22Rv1 (cell line): ENCODE results near the gene PGAM2.

Experiments
- ZFX ChIP-seq: fragments of 450-650 bp; IDR thresholded peaks from 2 replicates; pipeline ENCODE4 v1.6.1; 2017; ENCODE audit warnings: antibody characterized with exemption, borderline replicate concordance
- TF ChIP-seq, protein P1 (sequence below): fragments of 450-650 bp; IDR thresholded peaks from 2 replicates; pipeline ENCODE4 v1.5.1; 2017; ENCODE audit warnings: mild to moderate bottlenecking

DNA sequence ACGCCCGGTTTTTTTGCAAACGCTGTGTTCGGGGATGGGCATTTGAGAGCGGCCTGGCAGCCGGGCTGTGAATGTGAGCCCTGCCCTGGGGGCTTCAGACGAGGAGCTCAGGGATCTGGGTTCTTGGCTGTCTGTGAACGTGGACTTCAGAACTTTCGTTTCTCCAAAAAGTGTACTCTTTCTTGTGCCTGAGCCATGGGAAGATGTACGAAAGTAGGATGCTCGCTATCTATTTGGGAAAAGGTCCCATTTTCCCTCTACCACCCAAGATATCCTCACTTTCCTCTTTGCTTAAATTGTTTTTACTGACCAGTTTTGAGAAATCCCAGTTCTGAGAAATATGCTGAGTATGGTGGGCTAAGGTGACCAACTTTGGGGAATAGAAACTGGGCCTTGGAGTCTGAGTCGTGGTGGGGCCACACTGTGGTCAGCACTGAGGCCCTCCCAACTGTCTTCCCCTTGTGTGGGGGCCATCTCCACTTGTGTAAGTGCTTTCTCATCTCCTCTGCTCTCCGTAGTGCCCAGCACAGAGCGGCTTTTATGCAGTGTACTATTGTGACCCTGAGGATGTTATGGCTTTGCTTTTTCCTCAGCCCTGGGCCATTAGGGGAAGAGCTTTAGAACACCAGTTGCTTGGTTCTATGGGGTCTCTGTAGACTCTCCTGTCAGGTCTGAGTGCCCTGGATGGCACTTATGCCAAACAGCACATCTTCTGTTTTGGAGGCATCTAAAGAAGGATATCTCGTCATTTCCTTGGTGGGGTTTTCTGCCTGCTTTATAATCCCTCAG is 19.9 kb downstream of the PGAM2 start:
- TF ChIP-seq, protein P1, sequence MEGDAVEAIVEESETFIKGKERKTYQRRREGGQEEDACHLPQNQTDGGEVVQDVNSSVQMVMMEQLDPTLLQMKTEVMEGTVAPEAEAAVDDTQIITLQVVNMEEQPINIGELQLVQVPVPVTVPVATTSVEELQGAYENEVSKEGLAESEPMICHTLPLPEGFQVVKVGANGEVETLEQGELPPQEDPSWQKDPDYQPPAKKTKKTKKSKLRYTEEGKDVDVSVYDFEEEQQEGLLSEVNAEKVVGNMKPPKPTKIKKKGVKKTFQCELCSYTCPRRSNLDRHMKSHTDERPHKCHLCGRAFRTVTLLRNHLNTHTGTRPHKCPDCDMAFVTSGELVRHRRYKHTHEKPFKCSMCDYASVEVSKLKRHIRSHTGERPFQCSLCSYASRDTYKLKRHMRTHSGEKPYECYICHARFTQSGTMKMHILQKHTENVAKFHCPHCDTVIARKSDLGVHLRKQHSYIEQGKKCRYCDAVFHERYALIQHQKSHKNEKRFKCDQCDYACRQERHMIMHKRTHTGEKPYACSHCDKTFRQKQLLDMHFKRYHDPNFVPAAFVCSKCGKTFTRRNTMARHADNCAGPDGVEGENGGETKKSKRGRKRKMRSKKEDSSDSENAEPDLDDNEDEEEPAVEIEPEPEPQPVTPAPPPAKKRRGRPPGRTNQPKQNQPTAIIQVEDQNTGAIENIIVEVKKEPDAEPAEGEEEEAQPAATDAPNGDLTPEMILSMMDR: no peak
- no peak for TF ChIP-seq ZFX
